Neuronal stem cell (in vitro differentiated cells): ENCODE data around the gene CXCR6.

Experiments
- DNase-seq: peaks from one replicate; pipeline ENCODE4 v3.0.0-alpha.2; 2013; ENCODE audit warnings: low spot score
- H2AFZ ChIP-seq: one replicate; pipeline ENCODE4 v1.6.1; 2013; ENCODE audit warnings: mild to moderate bottlenecking, low read length, inconsistent platforms
- H2AK5ac ChIP-seq: 2 replicates; pipeline ENCODE4 v1.6.1; 2013; ENCODE audit warnings: low read depth, mild to moderate bottlenecking, inconsistent platforms, low read length, moderate library complexity, mixed read lengths
- H2BK120ac ChIP-seq: 2 replicates; pipeline ENCODE4 v1.6.1; 2013; ENCODE audit warnings: low read depth, mild to moderate bottlenecking, inconsistent platforms, low read length, moderate library complexity, mixed read lengths
- H2BK12ac ChIP-seq: one replicate; pipeline ENCODE4 v1.6.1; 2013; ENCODE audit warnings: low read length, inconsistent platforms
- H2BK15ac ChIP-seq: 2 replicates; pipeline ENCODE4 v1.6.1; 2013; ENCODE audit warnings: mild to moderate bottlenecking, low read length, inconsistent platforms, mixed read lengths
- H2BK5ac ChIP-seq: one replicate; pipeline ENCODE4 v1.6.1; 2013; ENCODE audit warnings: inconsistent platforms, mild to moderate bottlenecking, low read length, moderate library complexity
- H3K14ac ChIP-seq: one replicate; pipeline ENCODE4 v1.6.1; 2013; ENCODE audit warnings: low read length, inconsistent platforms
- H3K18ac ChIP-seq: 2 replicates; pipeline ENCODE4 v1.6.1; 2013; ENCODE audit warnings: low read length, inconsistent platforms
- H3K23ac ChIP-seq: 2 replicates; pipeline ENCODE4 v1.6.1; 2013; ENCODE audit warnings: low read depth, mild to moderate bottlenecking, mixed read lengths, low read length, inconsistent platforms; ENCODE audit not compliant: poor library complexity
- H3K27ac ChIP-seq: replicated peaks from 3 replicates; pipeline ENCODE4 v1.5.1; 2013; ENCODE audit warnings: low read length, inconsistent platforms
- H3K27me3 ChIP-seq, 3 experiments: 2 replicates each; pipeline ENCODE4 v1.6.1; 2013; ENCODE audit warnings: low read length in 3 of 3, mild to moderate bottlenecking in 2 of 3, inconsistent platforms in 1 of 3, low read depth in 1 of 3, mixed read lengths in 1 of 3, moderate library complexity in 1 of 3; ENCODE audit not compliant: control insufficient read depth in 3 of 3, insufficient read depth in 3 of 3
- H3K36me3 ChIP-seq, 2 donors: replicated peaks in 1 of 2; 2 replicates each; pipeline ENCODE4 v1.6.1; 2013; ENCODE audit warnings: low read length in 2 of 2; ENCODE audit not compliant: control insufficient read depth in 2 of 2, insufficient read depth in 2 of 2
- H3K4ac ChIP-seq: 2 replicates; pipeline ENCODE4 v1.6.1; 2013; ENCODE audit warnings: inconsistent platforms, mild to moderate bottlenecking, low read length, moderate library complexity
- H3K4me1 ChIP-seq, 2 donors: 1 replicate in 1 of 2; 2 replicates in 1 of 2; pipeline ENCODE4 v1.6.1; 2013; ENCODE audit warnings: low read length in 2 of 2, low read depth in 1 of 2; ENCODE audit not compliant: control insufficient read depth in 2 of 2, insufficient read depth in 1 of 2
- H3K4me2 ChIP-seq: one replicate; pipeline ENCODE4 v1.6.1; 2013; ENCODE audit warnings: mild to moderate bottlenecking, low read length, inconsistent platforms; ENCODE audit not compliant: insufficient read depth, poor library complexity, severe bottlenecking
- H3K4me3 ChIP-seq, 2 donors: 2 replicates each; pipeline ENCODE4 v1.5.1; 2013; ENCODE audit warnings: low read length in 2 of 2, mild to moderate bottlenecking in 2 of 2, inconsistent platforms in 1 of 2, moderate library complexity in 1 of 2
- H3K79me1 ChIP-seq: one replicate; pipeline ENCODE4 v1.6.1; 2013; ENCODE audit warnings: low read depth, mild to moderate bottlenecking, inconsistent platforms, low read length, moderate library complexity
- H3K9ac ChIP-seq: one replicate; pipeline ENCODE4 v1.6.1; 2013; ENCODE audit warnings: mild to moderate bottlenecking, low read depth, low read length, inconsistent platforms; ENCODE audit not compliant: poor library complexity
- H3K9me3 ChIP-seq, 2 donors: replicated peaks in 1 of 2; 2 replicates each; pipeline versions ENCODE3 to v1.6.1; 2013; ENCODE audit warnings: low read length in 2 of 2, mild to moderate bottlenecking in 2 of 2, inconsistent platforms in 1 of 2, low read depth in 1 of 2, mixed read lengths in 1 of 2, moderate library complexity in 1 of 2; ENCODE audit not compliant: control insufficient read depth in 2 of 2, insufficient read depth in 1 of 2
- H4K8ac ChIP-seq: one replicate; pipeline ENCODE4 v1.6.1; 2013; ENCODE audit warnings: low read depth, mild to moderate bottlenecking, inconsistent platforms, low read length, moderate library complexity
- H4K91ac ChIP-seq: one replicate; pipeline ENCODE4 v1.6.1; 2013; ENCODE audit warnings: low read length, low read depth, mild to moderate bottlenecking, inconsistent platforms; ENCODE audit not compliant: poor library complexity
- WGBS, 2 donors: extraction: QIAGEN DNeasy Blood & Tissue Kit; methylation state at CpG; one replicate each; pipeline ENCODE4 v1.1.7; 2013; ENCODE audit warnings: missing lambda C conversion rate in 2 of 2, mixed read lengths in 1 of 2; ENCODE audit not compliant: insufficient read length in 2 of 2, insufficient replicate concordance in 1 of 2; ENCODE audit errors: extremely low coverage in 2 of 2; 5-methylcytosine and 5-hydroxymethylcytosine counted together

CXCR6 gene

DNA sequence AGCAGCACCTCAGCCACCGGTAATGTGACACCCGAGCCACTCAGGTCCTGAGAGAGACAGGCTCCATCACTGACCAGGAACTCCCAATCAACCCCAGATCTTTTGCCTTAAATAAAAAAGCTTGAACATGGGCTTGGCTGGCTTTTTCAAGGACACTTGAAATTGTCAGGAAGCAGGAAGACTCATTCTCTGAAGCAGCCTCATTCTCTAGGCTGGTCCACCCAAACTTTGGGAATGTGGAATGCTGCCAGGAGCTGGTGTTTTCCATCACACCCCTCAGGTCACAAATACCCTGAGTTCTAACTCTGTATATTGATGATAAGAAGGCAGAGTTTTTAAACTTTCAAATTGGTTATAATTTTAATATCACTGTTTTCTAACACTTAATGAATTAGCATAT lies 17.0 kb downstream of the CXCR6 start:
- Histone ChIP-seq H3K18ac (no peak overlapping the region), H2AFZ (no peak overlapping the region), H3K36me3 (peaks cover 62 to 96% of the 10 kb centered on the region in 2 donors), H2BK15ac (no peak overlapping the region), H3K27ac (no peak overlapping the region), H2BK5ac (no peak overlapping the region), H4K8ac (no peak overlapping the region), H2BK120ac (no peak overlapping the region), H3K4me1 (peaks cover 0 to 4% of the 10 kb centered on the region in 2 donors), H3K4me2 (no peak overlapping the region), H4K91ac (no peak overlapping the region), H3K4ac (no peak overlapping the region), H2AK5ac (no peak overlapping the region), H3K27me3 (no peaks in the 10 kb centered on the region), H3K9me3 (no peaks in the 10 kb centered on the region), H3K23ac (no peak overlapping the region), H2BK12ac (no peak overlapping the region), H3K14ac (no peak overlapping the region), H3K4me3 (no peak overlapping the region), H3K79me1 (no peaks in the 10 kb centered on the region), H3K9ac (no peak overlapping the region)
- no CpG with 5 or more reads among the region's 2 CpGs for WGBS, 2 donors
- no peak for DNase-seq

GRCh38 chr3:45962033-45962432 lies 18.8 kb downstream of the CXCR6 start:
- no peak overlapping the region for H2AFZ ChIP-seq
- no peak overlapping the region for H3K23ac ChIP-seq
- H3K4ac ChIP-seq = no peak overlapping the region
- no peaks in the 10 kb centered on the region for H3K79me1 ChIP-seq
- H2BK5ac ChIP-seq = no peak overlapping the region
- H3K4me3 ChIP-seq = no peak overlapping the region
- H2BK12ac ChIP-seq = no peak overlapping the region
- H3K27ac ChIP-seq = no peak overlapping the region
- H3K14ac ChIP-seq = no peak overlapping the region
- H3K27me3 ChIP-seq = no peaks in the 10 kb centered on the region
- H2BK120ac ChIP-seq = no peak overlapping the region
- H3K36me3 ChIP-seq = peaks cover 74 to 99% of the 10 kb centered on the region in 2 donors
- no peak overlapping the region for H2BK15ac ChIP-seq
- H2AK5ac ChIP-seq = no peak overlapping the region
- H4K8ac ChIP-seq = no peak overlapping the region
- H4K91ac ChIP-seq = no peak overlapping the region
- H3K9me3 ChIP-seq = no peaks in the 10 kb centered on the region
- H3K4me1 ChIP-seq = peaks cover 0 to 4% of the 10 kb centered on the region in 2 donors
- WGBS, 2 donors = no CpG with 5 or more reads among the region's 5 CpGs
- DNase-seq = no peak
- no peak overlapping the region for H3K4me2 ChIP-seq
- no peak overlapping the region for H3K18ac ChIP-seq
- H3K9ac ChIP-seq = no peak overlapping the region

- Histone ChIP-seq H3K9ac (peak overlapping the region; percentile 50), H3K27me3 (no peaks in the 10 kb centered on the region), H3K18ac (no peak overlapping the region), H3K79me1 (no peaks in the 10 kb centered on the region), H3K14ac (peak overlapping the region; percentile 43), H4K91ac (no peak overlapping the region), H2AK5ac (no peak overlapping the region), H3K9me3 (no peaks in the 10 kb centered on the region), H3K4me2 (no peak overlapping the region), H2BK15ac (no peak overlapping the region), H3K4me3 (no peak overlapping the region), H3K4me1 (peaks cover 0 to 4% of the 10 kb centered on the region in 2 donors), H4K8ac (no peak overlapping the region), H2AFZ (no peak overlapping the region), H3K36me3 (peaks cover 75 to 99% of the 10 kb centered on the region in 2 donors), H3K23ac (peak overlapping the region; percentile 57), H2BK12ac (no peak overlapping the region), H2BK120ac (no peak overlapping the region), H3K4ac (no peak overlapping the region), H2BK5ac (no peak overlapping the region), H3K27ac (no peak overlapping the region)
- no CpG with 5 or more reads among the region's 8 CpGs for WGBS, 2 donors
- no peak for DNase-seq
Measured at GRCh38 chr3:45964139-45964538, 20.9 kb downstream of the CXCR6 start.

DNA sequence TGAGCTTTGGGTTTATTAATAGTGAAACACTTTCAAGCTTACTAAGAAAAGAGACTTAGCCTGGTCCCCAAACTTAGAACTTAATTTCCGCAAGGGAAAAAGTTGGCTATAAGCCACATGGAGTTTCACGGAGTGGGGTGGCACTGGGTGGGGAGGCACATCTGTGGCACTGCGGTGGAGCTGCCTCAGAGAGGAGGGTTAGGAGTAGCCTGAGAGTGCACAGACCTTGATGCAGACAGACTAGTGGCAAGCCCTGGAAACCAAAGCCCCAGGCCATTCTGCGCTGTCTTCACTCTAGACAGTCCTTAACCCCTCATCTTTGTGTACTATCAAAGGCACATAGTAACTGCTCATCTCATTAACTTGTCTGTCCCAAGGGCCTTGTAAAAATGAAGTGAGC lies 22.0 kb downstream of the CXCR6 start:
- no peak for DNase-seq
- Histone ChIP-seq H3K9ac (no peak overlapping the region), H3K79me1 (no peaks in the 10 kb centered on the region), H2AFZ (no peak overlapping the region), H3K14ac (no peak overlapping the region), H3K4me3 (peak overlapping the region in 1 of 2 donors; percentile 28), H3K4me2 (no peak overlapping the region), H3K36me3 (peaks cover 67 to 99% of the 10 kb centered on the region in 2 donors), H2BK5ac (no peak overlapping the region), H2BK15ac (no peak overlapping the region), H4K8ac (no peak overlapping the region), H3K27ac (no peak overlapping the region), H3K4me1 (peaks cover 0 to 4% of the 10 kb centered on the region in 2 donors), H2BK12ac (no peak overlapping the region), H2BK120ac (no peak overlapping the region), H2AK5ac (no peak overlapping the region), H3K9me3 (no peaks in the 10 kb centered on the region), H3K27me3 (no peaks in the 10 kb centered on the region), H3K18ac (no peak overlapping the region), H3K23ac (no peak overlapping the region), H4K91ac (no peak overlapping the region), H3K4ac (no peak overlapping the region)
- no CpG with 5 or more reads among the region's 4 CpGs for WGBS, 2 donors
